Stimulated activated memory B cell treated with anti-CD40 and anti-IgM and Interleukin-4, amounts not matched to agents 10 μg/mL and 1 μg/mL and 100 μg/mL, for 72 hours (primary cell): ENCODE data around the gene CEACAM5.
A peak's percentile ranks its signal among the peaks of the same experiment; 100 is the strongest.

Experiments
- ATAC-seq: fragments of 150-1000 bp; cut with Tn5 transposase; 2 replicates; pipeline ENCODE4 v1.10.0; 2021
- H3K27ac Mint-ChIP-seq: one replicate; pipeline ENCODE4 v1.8.0; 2022; ENCODE audit warnings: mild to moderate bottlenecking, mixed read lengths
- H3K27me3 Mint-ChIP-seq: one replicate; pipeline ENCODE4 v1.8.0; 2022; ENCODE audit warnings: mixed read lengths
- H3K36me3 Mint-ChIP-seq: one replicate; pipeline ENCODE4 v1.8.0; 2022; ENCODE audit warnings: mixed read lengths
- H3K4me1 Mint-ChIP-seq: one replicate; pipeline ENCODE4 v1.8.0; 2022; ENCODE audit warnings: mixed read lengths
- H3K4me3 Mint-ChIP-seq: one replicate; pipeline ENCODE4 v1.8.0; 2022; ENCODE audit warnings: mild to moderate bottlenecking, moderate library complexity, mixed read lengths
- H3K9me3 Mint-ChIP-seq: one replicate; pipeline ENCODE4 v1.8.0; 2022; ENCODE audit warnings: mixed read lengths

Gene CEACAM5

DNA sequence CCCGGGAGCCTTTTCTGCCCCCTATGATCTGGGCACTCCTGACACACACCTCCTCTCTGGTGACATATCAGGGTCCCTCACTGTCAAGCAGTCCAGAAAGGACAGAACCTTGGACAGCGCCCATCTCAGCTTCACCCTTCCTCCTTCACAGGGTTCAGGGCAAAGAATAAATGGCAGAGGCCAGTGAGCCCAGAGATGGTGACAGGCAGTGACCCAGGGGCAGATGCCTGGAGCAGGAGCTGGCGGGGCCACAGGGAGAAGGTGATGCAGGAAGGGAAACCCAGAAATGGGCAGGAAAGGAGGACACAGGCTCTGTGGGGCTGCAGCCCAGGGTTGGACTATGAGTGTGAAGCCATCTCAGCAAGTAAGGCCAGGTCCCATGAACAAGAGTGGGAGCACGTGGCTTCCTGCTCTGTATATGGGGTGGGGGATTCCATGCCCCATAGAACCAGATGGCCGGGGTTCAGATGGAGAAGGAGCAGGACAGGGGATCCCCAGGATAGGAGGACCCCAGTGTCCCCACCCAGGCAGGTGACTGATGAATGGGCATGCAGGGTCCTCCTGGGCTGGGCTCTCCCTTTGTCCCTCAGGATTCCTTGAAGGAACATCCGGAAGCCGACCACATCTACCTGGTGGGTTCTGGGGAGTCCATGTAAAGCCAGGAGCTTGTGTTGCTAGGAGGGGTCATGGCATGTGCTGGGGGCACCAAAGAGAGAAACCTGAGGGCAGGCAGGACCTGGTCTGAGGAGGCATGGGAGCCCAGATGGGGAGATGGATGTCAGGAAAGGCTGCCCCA is 11.8 kb upstream of the CEACAM5 start:
- no peak for ATAC-seq
- peaks cover 10% of the 10 kb centered on the region for H3K4me1 Mint-ChIP-seq
- peaks cover 64% of the 10 kb centered on the region for H3K27me3 Mint-ChIP-seq
- no peaks in the 10 kb centered on the region for H3K9me3 Mint-ChIP-seq
- H3K36me3 Mint-ChIP-seq: no peaks in the 10 kb centered on the region
- H3K4me3 Mint-ChIP-seq: no peak overlapping the region
- no peak overlapping the region for H3K27ac Mint-ChIP-seq

DNA sequence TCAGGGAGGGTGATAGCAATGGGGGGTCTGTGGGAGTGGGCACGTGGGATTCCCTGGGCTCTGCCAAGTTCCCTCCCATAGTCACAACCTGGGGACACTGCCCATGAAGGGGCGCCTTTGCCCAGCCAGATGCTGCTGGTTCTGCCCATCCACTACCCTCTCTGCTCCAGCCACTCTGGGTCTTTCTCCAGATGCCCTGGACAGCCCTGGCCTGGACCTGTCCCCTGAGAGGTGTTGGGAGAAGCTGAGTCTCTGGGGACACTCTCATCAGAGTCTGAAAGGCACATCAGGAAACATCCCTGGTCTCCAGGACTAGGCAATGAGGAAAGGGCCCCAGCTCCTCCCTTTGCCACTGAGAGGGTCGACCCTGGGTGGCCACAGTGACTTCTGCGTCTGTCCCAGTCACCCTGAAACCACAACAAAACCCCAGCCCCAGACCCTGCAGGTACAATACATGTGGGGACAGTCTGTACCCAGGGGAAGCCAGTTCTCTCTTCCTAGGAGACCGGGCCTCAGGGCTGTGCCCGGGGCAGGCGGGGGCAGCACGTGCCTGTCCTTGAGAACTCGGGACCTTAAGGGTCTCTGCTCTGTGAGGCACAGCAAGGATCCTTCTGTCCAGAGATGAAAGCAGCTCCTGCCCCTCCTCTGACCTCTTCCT is 11.1 kb upstream of the CEACAM5 start:
- no peaks in the 10 kb centered on the region for H3K9me3 Mint-ChIP-seq
- H3K4me1 Mint-ChIP-seq: peaks cover 14% of the 10 kb centered on the region
- no peak for ATAC-seq
- H3K27ac Mint-ChIP-seq: no peak overlapping the region
- H3K27me3 Mint-ChIP-seq: peaks cover 62% of the 10 kb centered on the region
- no peaks in the 10 kb centered on the region for H3K36me3 Mint-ChIP-seq
- no peak overlapping the region for H3K4me3 Mint-ChIP-seq

DNA sequence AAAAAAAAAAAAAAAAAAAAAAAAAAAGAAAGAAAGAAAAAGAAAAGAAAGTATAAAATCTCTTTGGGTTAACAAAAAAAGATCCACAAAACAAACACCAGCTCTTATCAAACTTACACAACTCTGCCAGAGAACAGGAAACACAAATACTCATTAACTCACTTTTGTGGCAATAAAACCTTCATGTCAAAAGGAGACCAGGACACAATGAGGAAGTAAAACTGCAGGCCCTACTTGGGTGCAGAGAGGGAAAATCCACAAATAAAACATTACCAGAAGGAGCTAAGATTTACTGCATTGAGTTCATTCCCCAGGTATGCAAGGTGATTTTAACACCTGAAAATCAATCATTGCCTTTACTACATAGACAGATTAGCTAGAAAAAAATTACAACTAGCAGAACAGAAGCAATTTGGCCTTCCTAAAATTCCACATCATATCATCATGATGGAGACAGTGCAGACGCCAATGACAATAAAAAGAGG is 9.6 kb upstream of the CEACAM5 start:
- ATAC-seq: no peak
- Mint-ChIP-seq H3K4me1 (peaks cover 14% of the 10 kb centered on the region), H3K36me3 (no peaks in the 10 kb centered on the region), H3K27ac (no peak overlapping the region), H3K9me3 (no peaks in the 10 kb centered on the region), H3K27me3 (peaks cover 55% of the 10 kb centered on the region), H3K4me3 (no peak overlapping the region)

DNA sequence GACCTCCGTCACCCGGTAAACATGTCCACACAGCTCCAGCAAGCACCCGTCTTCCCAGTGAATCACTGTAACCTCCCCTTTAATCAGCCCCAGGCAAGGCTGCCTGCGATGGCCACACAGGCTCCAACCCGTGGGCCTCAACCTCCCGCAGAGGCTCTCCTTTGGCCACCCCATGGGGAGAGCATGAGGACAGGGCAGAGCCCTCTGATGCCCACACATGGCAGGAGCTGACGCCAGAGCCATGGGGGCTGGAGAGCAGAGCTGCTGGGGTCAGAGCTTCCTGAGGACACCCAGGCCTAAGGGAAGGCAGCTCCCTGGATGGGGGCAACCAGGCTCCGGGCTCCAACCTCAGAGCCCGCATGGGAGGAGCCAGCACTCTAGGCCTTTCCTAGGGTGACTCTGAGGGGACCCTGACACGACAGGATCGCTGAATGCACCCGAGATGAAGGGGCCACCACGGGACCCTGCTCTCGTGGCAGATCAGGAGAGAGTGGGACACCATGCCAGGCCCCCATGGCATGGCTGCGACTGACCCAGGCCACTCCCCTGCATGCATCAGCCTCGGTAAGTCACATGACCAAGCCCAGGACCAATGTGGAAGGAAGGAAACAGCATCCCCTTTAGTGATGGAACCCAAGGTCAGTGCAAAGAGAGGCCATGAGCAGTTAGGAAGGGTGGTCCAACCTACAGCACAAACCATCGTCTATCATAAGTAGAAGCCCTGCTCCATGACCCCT is 9.0 kb upstream of the CEACAM5 start:
- H3K27ac Mint-ChIP-seq: no peak overlapping the region
- peaks cover 14% of the 10 kb centered on the region for H3K4me1 Mint-ChIP-seq
- no peak overlapping the region for H3K4me3 Mint-ChIP-seq
- ATAC-seq: no peak
- H3K36me3 Mint-ChIP-seq: no peaks in the 10 kb centered on the region
- peaks cover 55% of the 10 kb centered on the region for H3K27me3 Mint-ChIP-seq
- no peaks in the 10 kb centered on the region for H3K9me3 Mint-ChIP-seq

DNA sequence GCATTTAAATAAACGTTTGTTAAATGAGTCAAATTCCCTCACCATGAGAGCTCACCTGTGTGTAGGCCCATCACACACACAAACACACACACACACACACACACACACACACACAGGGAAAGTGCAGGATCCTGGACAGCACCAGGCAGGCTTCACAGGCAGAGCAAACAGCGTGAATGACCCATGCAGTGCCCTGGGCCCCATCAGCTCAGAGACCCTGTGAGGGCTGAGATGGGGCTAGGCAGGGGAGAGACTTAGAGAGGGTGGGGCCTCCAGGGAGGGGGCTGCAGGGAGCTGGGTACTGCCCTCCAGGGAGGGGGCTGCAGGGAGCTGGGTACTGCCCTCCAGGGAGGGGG is 8.5 kb upstream of the CEACAM5 start:
- Mint-ChIP-seq H3K27me3 (peaks cover 55% of the 10 kb centered on the region), H3K4me1 (peaks cover 14% of the 10 kb centered on the region), H3K9me3 (no peaks in the 10 kb centered on the region), H3K27ac (no peak overlapping the region), H3K4me3 (no peak overlapping the region), H3K36me3 (no peaks in the 10 kb centered on the region)
- no peak for ATAC-seq

DNA sequence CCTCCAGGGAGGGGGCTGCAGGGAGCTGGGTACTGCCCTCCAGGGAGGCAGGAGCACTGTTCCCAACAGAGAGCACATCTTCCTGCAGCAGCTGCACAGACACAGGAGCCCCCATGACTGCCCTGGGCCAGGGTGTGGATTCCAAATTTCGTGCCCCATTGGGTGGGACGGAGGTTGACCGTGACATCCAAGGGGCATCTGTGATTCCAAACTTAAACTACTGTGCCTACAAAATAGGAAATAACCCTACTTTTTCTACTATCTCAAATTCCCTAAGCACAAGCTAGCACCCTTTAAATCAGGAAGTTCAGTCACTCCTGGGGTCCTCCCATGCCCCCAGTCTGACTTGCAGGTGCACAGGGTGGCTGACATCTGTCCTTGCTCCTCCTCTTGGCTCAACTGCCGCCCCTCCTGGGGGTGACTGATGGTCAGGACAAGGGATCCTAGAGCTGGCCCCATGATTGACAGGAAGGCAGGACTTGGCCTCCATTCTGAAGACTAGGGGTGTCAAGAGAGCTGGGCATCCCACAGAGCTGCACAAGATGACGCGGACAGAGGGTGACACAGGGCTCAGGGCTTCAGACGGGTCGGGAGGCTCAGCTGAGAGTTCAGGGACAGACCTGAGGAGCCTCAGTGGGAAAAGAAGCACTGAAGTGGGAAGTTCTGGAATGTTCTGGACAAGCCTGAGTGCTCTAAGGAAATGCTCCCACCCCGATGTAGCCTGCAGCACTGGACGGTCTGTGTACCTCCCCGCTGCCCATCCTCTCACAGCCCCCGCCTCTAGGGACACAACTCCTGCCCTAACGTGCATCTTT is 7.8 kb upstream of the CEACAM5 start:
- no peaks in the 10 kb centered on the region for H3K9me3 Mint-ChIP-seq
- H3K36me3 Mint-ChIP-seq: no peaks in the 10 kb centered on the region
- H3K4me1 Mint-ChIP-seq: peaks cover 14% of the 10 kb centered on the region
- no peak for ATAC-seq
- peaks cover 55% of the 10 kb centered on the region for H3K27me3 Mint-ChIP-seq
- no peak overlapping the region for H3K27ac Mint-ChIP-seq
- H3K4me3 Mint-ChIP-seq: no peak overlapping the region

DNA sequence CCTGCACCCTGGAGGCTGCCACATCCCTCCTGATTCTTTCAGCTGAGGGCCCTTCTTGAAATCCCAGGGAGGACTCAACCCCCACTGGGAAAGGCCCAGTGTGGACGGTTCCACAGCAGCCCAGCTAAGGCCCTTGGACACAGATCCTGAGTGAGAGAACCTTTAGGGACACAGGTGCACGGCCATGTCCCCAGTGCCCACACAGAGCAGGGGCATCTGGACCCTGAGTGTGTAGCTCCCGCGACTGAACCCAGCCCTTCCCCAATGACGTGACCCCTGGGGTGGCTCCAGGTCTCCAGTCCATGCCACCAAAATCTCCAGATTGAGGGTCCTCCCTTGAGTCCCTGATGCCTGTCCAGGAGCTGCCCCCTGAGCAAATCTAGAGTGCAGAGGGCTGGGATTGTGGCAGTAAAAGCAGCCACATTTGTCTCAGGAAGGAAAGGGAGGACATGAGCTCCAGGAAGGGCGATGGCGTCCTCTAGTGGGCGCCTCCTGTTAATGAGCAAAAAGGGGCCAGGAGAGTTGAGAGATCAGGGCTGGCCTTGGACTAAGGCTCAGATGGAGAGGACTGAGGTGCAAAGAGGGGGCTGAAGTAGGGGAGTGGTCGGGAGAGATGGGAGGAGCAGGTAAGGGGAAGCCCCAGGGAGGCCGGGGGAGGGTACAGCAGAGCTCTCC is 6.9 kb upstream of the CEACAM5 start:
- Mint-ChIP-seq H3K36me3 (no peaks in the 10 kb centered on the region), H3K27ac (no peak overlapping the region), H3K27me3 (peaks cover 55% of the 10 kb centered on the region), H3K9me3 (no peaks in the 10 kb centered on the region), H3K4me1 (peaks cover 18% of the 10 kb centered on the region), H3K4me3 (no peak overlapping the region)
- ATAC-seq: no peak

DNA sequence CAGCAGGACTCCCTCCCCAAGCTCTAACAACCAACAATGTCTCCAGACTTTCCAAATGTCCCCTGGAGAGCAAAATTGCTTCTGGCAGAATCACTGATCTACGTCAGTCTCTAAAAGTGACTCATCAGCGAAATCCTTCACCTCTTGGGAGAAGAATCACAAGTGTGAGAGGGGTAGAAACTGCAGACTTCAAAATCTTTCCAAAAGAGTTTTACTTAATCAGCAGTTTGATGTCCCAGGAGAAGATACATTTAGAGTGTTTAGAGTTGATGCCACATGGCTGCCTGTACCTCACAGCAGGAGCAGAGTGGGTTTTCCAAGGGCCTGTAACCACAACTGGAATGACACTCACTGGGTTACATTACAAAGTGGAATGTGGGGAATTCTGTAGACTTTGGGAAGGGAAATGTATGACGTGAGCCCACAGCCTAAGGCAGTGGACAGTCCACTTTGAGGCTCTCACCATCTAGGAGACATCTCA is 6.2 kb upstream of the CEACAM5 start:
- Mint-ChIP-seq H3K4me3 (no peak overlapping the region), H3K36me3 (no peaks in the 10 kb centered on the region), H3K9me3 (no peaks in the 10 kb centered on the region), H3K27me3 (peaks cover 55% of the 10 kb centered on the region), H3K4me1 (peaks cover 25% of the 10 kb centered on the region), H3K27ac (no peak overlapping the region)
- no peak for ATAC-seq

DNA sequence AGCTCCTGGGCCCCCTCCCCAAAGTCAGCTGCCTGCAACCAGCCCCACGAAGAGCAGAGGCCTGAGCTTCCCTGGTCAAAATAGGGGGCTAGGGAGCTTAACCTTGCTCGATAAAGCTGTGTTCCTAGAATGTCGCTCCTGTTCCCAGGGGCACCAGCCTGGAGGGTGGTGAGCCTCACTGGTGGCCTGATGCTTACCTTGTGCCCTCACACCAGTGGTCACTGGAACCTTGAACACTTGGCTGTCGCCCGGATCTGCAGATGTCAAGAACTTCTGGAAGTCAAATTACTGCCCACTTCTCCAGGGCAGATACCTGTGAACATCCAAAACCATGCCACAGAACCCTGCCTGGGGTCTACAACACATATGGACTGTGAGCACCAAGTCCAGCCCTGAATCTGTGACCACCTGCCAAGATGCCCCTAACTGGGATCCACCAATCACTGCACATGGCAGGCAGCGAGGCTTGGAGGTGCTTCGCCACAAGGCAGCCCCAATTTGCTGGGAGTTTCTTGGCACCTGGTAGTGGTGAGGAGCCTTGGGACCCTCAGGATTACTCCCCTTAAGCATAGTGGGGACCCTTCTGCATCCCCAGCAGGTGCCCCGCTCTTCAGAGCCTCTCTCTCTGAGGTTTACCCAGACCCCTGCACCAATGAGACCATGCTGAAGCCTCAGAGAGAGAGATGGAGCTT is 4.7 kb upstream of the CEACAM5 start:
- no peaks in the 10 kb centered on the region for H3K9me3 Mint-ChIP-seq
- H3K27me3 Mint-ChIP-seq: peaks cover 65% of the 10 kb centered on the region
- H3K27ac Mint-ChIP-seq: no peak overlapping the region
- H3K36me3 Mint-ChIP-seq: no peaks in the 10 kb centered on the region
- ATAC-seq: no peak
- H3K4me3 Mint-ChIP-seq: no peak overlapping the region
- peaks cover 23% of the 10 kb centered on the region for H3K4me1 Mint-ChIP-seq

DNA sequence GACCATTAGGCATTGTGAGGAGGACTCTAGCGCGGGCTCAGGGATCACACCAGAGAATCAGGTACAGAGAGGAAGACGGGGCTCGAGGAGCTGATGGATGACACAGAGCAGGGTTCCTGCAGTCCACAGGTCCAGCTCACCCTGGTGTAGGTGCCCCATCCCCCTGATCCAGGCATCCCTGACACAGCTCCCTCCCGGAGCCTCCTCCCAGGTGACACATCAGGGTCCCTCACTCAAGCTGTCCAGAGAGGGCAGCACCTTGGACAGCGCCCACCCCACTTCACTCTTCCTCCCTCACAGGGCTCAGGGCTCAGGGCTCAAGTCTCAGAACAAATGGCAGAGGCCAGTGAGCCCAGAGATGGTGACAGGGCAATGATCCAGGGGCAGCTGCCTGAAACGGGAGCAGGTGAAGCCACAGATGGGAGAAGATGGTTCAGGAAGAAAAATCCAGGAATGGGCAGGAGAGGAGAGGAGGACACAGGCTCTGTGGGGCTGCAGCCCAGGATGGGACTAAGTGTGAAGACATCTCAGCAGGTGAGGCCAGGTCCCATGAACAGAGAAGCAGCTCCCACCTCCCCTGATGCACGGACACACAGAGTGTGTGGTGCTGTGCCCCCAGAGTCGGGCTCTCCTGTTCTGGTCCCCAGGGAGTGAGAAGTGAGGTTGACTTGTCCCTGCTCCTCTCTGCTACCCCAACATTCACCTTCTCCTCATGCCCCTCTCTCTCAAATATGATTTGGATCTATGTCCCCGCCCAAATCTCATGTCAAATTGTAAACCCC is 2.8 kb upstream of the CEACAM5 start:
- H3K4me1 Mint-ChIP-seq: peaks cover 17% of the 10 kb centered on the region
- peaks cover 73% of the 10 kb centered on the region for H3K27me3 Mint-ChIP-seq
- H3K9me3 Mint-ChIP-seq: no peaks in the 10 kb centered on the region
- H3K36me3 Mint-ChIP-seq: no peaks in the 10 kb centered on the region
- no peak overlapping the region for H3K4me3 Mint-ChIP-seq
- no peak for ATAC-seq
- H3K27ac Mint-ChIP-seq: no peak overlapping the region

DNA sequence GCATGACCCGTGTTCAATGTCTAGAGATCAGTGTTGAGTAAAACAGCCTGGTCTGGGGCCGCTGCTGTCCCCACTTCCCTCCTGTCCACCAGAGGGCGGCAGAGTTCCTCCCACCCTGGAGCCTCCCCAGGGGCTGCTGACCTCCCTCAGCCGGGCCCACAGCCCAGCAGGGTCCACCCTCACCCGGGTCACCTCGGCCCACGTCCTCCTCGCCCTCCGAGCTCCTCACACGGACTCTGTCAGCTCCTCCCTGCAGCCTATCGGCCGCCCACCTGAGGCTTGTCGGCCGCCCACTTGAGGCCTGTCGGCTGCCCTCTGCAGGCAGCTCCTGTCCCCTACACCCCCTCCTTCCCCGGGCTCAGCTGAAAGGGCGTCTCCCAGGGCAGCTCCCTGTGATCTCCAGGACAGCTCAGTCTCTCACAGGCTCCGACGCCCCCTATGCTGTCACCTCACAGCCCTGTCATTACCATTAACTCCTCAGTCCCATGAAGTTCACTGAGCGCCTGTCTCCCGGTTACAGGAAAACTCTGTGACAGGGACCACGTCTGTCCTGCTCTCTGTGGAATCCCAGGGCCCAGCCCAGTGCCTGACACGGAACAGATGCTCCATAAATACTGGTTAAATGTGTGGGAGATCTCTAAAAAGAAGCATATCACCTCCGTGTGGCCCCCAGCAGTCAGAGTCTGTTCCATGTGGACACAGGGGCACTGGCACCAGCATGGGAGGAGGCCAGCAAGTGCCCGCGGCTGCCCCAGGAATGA is 1.5 kb upstream of the CEACAM5 start:
- Mint-ChIP-seq H3K27ac (no peak overlapping the region), H3K27me3 (peaks cover 71% of the 10 kb centered on the region), H3K4me1 (peaks cover 12% of the 10 kb centered on the region), H3K4me3 (peak overlapping the region; percentile 55), H3K36me3 (no peaks in the 10 kb centered on the region), H3K9me3 (no peaks in the 10 kb centered on the region)
- peak; percentile 69 for ATAC-seq

DNA sequence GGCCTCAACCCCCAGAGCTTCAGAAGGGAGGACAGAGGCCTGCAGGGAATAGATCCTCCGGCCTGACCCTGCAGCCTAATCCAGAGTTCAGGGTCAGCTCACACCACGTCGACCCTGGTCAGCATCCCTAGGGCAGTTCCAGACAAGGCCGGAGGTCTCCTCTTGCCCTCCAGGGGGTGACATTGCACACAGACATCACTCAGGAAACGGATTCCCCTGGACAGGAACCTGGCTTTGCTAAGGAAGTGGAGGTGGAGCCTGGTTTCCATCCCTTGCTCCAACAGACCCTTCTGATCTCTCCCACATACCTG is 969 bp upstream of the CEACAM5 start:
- peaks cover 11% of the 10 kb centered on the region for H3K4me1 Mint-ChIP-seq
- ATAC-seq: no peak
- no peaks in the 10 kb centered on the region for H3K36me3 Mint-ChIP-seq
- no peak overlapping the region for H3K4me3 Mint-ChIP-seq
- H3K27me3 Mint-ChIP-seq: peaks cover 75% of the 10 kb centered on the region
- no peaks in the 10 kb centered on the region for H3K9me3 Mint-ChIP-seq
- H3K27ac Mint-ChIP-seq: no peak overlapping the region

DNA sequence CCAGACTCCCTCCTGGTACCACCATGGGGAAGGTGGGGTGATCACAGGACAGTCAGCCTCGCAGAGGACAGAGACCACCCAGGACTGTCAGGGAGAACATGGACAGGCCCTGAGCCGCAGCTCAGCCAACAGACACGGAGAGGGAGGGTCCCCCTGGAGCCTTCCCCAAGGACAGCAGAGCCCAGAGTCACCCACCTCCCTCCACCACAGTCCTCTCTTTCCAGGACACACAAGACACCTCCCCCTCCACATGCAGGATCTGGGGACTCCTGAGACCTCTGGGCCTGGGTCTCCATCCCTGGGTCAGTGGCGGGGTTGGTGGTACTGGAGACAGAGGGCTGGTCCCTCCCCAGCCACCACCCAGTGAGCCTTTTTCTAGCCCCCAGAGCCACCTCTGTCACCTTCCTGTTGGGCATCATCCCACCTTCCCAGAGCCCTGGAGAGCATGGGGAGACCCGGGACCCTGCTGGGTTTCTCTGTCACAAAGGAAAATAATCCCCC is 505 bp upstream of the CEACAM5 start:
- Mint-ChIP-seq H3K27me3 (peaks cover 79% of the 10 kb centered on the region), H3K27ac (no peak overlapping the region), H3K36me3 (no peaks in the 10 kb centered on the region), H3K4me1 (peaks cover 11% of the 10 kb centered on the region), H3K9me3 (no peaks in the 10 kb centered on the region), H3K4me3 (no peak overlapping the region)
- ATAC-seq: no peak
